Measurements from ENCODE around the gene HAUS8.
"Not testable (repeated sequence)": the region's sequence is repeated elsewhere in the genome, so short reads cannot be mapped to it uniquely, and the experiment has no call there.

HAUS8 gene, protein sequence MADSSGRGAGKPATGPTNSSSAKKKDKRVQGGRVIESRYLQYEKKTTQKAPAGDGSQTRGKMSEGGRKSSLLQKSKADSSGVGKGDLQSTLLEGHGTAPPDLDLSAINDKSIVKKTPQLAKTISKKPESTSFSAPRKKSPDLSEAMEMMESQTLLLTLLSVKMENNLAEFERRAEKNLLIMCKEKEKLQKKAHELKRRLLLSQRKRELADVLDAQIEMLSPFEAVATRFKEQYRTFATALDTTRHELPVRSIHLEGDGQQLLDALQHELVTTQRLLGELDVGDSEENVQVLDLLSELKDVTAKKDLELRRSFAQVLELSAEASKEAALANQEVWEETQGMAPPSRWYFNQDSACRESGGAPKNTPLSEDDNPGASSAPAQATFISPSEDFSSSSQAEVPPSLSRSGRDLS

DNA sequence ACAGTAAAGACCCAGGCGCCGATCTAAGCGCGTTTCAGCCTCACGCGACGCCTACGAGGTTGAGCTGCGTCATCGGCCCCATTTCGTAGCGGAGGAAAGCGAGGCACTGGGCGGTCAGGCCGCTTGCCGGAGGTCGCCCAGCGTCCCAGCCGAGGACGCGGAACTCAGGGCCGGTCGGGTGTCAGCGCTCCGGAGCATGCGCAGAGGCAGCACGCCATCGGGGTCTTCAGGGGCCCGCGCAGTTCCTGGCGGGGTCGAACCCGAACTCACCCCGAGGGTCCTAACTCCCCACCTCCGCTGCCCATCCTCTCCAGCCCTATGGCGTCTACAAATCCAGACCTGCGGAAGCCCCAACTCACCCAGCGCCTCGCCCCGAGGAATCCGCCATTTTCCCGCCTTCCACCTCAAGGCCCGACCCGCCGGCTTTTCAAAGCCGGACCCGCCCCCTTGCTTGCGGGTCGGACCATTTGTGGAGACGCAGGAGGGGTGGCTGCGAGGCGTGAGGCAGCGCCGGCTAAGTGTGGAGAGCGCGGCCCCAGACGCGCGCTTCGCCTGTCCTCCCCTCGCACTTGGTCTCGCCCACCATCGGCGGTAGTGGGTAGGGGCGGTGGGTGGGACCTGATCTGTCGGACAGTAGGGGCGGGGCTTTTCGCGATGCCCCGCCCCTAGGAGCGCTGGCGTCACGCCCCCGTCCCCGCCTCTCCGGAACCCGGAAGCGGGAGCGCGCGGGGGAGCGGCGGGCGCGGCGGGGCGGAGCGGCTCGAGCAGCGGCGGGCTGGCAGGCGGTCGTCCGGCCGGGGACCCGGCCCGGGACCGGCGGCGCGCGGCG, at the start of gene HAUS8, which contains the start of gene MYO9B:
Gene HAUS8 (minus strand): TSS at position 418 of the 829 bp plus-strand sequence. CDS start 30 bp downstream, at position 388.
Gene MYO9B (plus strand): TSS at position 743 of the 829 bp plus-strand sequence. CDS start 25,941 bp downstream, outside the sequence.
- FAIRE-seq = peak; percentile 90
- DNase-seq (ENCODE audit: insufficient read length, low spot score) = peak; percentile 98

DNA sequence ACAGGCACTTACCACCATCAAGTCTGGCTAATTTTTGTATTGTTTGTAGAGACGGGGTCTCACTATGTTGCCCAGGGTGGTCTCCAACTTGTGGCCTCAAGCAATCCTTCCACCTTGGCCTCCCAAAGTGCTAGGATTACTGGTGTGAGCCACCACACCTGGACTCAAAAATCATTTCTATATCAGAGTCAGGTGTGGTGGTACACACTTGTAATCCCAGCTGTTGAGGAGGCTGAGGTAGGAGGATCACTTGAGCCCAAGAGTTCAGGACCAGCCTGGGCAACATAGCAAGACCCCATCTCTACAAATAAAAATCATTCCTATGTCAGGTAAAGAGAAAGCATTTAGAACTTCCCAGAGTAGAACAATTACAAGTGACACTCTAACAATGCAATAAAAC, 48.8 kb upstream of the HAUS8 start:
- DNase-seq (ENCODE audit: insufficient read length, low spot score) (no peak), FAIRE-seq (no peak)

DNA sequence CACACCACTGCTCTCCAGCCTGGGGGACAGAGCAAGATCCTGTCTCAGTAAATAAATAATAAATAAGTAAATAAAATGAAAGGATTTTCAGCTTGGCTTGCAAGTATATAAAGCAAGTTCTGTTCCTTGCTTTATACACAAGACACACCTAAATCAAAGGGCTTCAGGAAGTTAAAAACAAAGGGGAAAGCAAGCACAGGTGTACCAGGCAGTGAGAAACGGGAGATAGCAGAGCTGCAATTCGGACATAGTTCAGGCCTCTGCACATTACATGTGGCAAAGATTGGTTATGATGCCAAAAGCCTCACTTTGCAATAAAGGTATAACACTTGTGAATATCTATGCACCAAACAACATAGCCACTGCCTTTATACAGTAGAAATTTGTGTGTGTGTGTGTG, 47.8 kb upstream of the HAUS8 start:
- FAIRE-seq (no peak), DNase-seq (ENCODE audit: insufficient read length, low spot score) (no peak)

DNA sequence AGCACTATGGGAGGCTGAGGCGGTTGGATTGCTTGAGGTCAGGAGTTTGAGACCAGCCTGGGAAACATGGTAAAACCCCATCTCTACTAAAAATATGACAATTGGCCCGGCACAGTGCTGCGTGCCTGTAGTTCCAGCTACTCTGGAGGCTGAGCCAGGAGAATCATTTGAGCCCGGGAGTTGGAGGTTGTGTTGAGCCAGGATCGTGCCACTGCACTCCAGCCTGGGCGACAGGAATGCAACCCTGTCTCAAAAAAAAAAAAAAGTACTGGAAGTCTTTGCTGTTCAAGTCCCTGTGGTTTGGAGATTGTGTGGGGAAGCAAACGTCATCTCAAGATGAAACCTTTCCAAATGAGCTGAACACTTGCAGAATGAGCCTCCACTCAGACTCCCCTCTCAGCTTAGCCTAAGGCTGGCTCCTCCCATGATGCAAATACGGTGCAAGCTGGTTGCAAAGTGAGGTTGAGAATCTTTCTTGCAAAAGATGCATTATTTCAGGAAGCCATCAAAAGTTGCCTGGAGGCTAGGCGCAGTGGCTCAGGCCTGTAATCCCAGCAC, 46.6 kb upstream of the HAUS8 start:
- DNase-seq (ENCODE audit: insufficient read length, low spot score) (no peak), FAIRE-seq (no peak)

DNA sequence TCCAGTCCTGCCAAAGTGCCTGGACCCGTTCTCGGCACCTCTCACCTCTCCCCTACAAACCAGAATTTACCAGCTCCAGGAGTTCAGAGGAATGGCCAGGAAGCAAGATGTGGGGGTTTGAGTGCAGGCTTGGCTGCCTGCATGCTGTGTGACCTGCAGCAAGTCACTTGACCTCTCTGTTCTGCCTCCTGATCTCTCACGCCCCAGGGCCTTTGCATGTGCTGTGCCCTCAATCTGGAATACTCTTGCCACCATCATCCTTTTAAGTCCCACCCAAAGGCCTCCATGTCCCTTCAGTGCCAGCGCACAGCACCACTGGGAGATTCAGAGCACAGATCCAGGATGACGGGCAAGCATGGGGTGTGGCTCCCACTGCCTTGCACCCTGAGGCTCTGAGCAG, 43.7 kb upstream of the HAUS8 start:
- DNase-seq (ENCODE audit: insufficient read length, low spot score) (no peak), FAIRE-seq (no peak)

DNA sequence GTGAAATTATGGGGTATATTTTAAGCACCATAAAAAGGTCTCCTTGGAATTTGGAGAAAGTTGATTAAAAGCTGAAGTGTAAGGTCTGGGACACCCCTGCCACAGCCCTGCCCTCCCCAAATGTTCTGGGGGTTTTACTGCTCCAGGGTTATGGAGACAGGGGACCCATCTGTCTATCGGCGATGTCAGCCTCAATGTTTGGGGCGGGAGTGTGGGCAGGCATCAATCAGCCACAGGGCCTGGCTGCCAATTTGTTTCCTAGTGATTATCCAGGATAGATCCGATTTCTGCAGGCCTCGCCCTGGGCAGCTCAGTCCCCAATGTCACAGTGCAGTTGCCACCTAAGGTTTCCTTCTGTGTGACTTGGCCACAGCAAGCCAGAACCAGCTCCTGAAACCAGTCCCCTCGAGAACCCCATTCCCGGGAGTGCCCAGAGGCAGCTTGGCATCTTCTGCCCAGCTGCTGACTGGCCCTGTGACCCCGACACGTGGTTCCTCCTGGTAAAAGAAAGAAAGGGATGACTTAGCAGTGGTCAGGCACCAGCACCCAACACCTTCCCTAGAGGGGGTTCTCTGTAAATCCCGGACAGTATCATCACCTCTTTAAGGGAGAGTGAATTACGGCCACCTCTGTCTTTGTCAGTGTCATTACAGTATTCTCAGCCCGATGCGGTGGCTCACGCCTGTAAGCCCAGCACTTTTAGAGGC, 41.9 kb upstream of the HAUS8 start:
- FAIRE-seq = no peak
- DNase-seq (ENCODE audit: insufficient read length, low spot score) = no peak

DNA sequence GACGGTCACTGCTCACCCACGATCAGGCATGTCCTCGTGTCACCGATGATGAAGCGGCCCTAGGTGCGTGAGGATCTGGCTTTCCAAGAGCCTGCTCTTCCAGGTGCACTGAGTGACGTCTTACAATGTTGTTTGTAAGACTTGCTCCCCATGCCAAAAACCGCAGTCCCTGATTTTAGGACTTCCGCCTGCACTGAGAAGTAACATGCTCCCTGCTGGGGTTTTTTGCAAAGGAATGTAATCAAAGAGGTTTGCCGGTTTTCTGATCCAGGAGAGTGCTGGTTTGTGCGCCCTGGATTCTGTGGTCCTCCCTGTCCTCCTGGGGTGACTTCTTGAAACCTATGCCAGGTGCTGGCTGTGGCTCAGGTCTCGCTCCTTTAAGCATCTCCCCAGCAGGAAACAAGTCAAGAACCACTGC, 39.2 kb upstream of the HAUS8 start:
- no peak for DNase-seq (ENCODE audit: insufficient read length, low spot score)
- no peak for FAIRE-seq

DNA sequence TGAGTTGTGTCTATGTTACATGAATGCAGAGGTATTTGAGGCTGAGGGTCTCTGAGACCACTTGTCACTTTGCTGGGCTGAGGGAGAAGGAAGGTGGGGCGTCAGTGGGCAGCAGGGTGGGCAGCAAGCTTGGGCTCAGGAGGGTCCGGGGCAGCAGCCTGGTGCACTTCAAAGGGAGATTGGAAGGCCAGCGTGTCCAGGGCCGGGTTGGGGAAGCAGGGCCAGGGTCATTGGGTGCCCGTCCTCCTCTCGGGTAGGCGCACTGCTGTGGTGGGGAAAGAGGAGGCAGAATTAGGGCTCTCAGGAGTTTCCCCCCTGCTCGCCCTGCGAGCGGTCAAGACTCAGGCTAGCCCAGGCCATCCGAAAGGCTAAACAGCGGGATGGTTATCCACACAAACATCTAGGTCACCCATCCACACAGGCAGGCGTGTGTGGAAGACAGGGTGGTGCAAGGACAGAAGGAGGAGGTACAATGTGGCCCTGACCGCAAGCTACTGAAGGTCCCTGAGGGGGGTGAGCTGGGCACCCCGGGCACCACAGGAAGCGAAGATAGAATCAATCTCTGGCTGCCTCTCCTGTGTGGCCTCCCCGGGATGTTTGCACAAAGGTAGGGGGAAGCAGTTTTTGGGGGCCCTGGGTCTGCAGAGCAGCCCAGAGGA, 38.0 kb upstream of the HAUS8 start:
- DNase-seq (ENCODE audit: insufficient read length, low spot score) = no peak
- no peak for FAIRE-seq

DNA sequence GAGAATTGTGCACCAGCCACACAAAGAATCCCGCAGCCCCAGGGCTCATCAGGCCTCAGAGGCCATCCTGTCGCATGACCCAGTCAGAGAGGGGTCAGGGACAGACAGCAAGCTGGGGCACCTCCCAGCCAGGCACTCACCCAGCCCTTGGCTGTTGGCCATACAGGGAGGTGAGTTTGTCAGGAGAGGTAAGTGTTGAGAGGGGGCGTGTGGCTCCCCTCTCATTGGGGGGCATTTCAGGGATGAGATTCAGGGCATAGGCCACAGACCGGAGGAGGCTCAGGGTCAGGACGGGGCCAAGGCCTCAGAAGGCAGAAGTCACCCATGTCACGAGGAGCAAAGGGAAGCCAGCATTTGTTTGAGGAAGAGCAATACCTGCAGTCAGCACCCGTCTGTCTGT, 37.4 kb upstream of the HAUS8 start:
- no peak for DNase-seq (ENCODE audit: insufficient read length, low spot score)
- FAIRE-seq = no peak

DNA sequence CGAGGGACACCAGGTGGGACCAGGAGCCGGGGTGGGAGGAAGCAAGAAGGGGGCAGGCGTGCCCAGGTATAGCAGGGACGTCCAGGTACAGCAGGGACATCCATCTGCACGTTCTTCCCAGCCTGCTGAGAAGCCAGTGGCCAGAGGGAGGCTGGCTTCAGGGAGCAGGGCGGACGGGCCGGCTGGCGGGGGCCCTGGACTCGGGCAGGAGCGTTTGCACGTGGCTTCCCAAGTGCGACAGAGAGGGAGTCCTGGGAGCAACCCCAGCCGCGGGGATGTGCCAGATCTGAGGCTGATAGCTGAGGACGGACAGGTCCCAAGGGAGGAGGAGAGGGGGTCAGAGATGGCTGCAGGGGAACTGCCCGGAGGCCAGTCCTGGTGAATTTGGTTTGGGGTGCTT, 37.0 kb upstream of the HAUS8 start:
- DNase-seq (ENCODE audit: insufficient read length, low spot score) = no peak
- no peak for FAIRE-seq

DNA sequence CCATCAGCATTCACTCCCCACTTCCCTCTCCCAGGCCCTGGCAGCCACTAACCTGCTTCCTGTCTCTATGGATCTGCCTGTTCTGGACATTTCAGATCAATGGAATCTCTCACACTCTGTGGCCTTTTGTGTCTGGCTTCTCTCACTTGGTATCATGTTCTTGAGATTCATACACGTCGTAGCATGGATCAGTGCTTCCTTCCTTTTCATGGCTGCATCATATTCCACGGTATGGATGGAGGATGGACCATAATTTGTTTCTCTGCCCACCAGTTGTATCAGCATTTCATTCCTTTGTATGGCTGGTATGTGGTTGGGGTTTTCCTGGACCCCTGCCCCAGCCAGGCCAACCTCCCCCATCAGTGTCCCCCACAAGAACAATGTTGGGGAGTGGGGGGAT, 36.5 kb upstream of the HAUS8 start:
- FAIRE-seq = no peak
- DNase-seq (ENCODE audit: insufficient read length, low spot score) = no peak

DNA sequence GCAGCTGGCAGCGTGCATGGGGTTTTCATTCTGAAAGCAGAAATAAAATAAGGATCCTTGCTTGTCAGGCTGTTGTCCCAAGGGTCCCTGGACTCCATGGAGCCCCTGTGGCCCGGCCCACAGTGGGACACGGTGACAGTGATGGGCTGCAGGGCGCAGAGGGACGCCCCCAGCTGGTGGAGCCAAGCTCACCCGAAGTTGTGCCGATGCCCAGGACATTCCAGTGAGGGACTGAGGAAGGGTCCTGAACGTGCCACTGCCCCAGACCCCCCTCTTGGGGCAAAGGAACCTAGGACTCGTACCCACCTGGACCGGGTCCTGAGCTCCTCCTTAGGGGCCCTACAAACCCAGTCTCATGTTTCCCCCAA, 35.3 kb upstream of the HAUS8 start:
- no peak for DNase-seq (ENCODE audit: insufficient read length, low spot score)

DNA sequence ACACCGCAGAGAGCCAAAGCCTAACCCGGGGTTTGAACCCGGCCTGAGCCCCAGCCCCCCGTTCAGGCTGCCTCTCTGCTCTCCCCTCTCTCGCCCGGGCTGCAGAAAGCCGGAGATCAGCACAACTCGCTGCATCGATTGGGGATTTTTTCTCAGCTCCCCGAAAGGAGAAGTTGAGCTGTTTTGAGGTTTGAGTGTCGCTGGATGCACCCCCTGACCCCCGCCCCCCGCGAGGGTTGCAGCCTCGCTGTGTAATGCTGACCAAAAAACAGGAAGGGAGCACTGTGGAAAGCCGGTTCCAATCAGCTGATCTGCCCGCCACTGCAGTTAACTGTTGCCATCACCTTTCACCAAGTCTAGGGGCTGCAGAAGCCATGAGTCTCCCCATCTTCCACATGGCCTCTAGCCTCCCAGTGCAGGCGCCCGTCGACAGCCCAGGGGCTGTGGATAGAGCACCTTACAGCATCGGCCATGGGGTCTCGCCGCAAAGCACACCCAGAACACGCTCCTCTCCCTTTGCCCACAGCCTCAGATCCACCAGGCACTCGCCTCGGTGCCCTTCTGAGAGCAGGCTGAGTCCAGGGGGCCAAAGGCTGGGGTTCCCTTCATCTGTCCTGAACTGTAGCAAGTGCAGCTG, 34.8 kb upstream of the HAUS8 start:
- FAIRE-seq = no peak

More for the DNA sequence above, 35.3 kb upstream of the HAUS8 start:
- no peak for FAIRE-seq

DNA sequence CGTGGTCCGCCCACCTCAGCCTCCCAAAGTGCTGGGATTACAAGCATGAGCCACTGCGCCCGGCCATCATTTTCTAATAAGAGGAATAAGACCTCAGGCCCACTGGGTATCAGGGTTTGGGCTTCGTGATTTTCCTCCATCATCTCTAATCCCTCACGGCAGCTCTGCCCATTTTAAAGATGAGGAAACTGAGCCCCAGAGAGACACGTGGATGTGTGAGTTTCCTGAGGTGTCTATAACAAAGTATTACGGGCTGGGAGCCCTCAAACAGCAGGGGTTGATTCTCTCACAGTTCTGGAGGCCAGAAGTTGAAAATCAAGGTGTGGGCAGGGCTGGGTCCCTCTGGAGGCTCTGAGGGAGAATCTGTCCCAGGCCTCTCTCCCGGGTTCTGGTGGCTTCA, 34.0 kb upstream of the HAUS8 start:
- DNase-seq (ENCODE audit: insufficient read length, low spot score) (no peak), FAIRE-seq (no peak)

More for the DNA sequence above, 34.8 kb upstream of the HAUS8 start:
- DNase-seq (ENCODE audit: insufficient read length, low spot score) = no peak

DNA sequence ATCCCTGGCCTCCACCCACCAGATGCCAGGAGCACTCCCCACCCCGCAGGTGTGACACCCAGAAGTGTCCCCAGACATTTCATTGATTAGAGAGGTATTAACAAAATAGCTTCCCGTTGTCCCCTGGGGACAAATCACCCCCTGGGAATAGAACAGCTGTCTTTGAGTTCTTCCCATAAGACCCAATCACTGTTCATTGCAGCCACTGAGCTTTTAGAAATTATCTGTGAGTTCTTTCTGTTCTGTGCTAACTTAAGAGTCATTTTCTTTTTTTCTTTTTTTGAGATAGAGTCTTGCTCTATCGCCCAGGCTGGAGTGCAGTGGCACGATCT, 33.2 kb upstream of the HAUS8 start:
- no peak for DNase-seq (ENCODE audit: insufficient read length, low spot score)
- FAIRE-seq = no peak

DNA sequence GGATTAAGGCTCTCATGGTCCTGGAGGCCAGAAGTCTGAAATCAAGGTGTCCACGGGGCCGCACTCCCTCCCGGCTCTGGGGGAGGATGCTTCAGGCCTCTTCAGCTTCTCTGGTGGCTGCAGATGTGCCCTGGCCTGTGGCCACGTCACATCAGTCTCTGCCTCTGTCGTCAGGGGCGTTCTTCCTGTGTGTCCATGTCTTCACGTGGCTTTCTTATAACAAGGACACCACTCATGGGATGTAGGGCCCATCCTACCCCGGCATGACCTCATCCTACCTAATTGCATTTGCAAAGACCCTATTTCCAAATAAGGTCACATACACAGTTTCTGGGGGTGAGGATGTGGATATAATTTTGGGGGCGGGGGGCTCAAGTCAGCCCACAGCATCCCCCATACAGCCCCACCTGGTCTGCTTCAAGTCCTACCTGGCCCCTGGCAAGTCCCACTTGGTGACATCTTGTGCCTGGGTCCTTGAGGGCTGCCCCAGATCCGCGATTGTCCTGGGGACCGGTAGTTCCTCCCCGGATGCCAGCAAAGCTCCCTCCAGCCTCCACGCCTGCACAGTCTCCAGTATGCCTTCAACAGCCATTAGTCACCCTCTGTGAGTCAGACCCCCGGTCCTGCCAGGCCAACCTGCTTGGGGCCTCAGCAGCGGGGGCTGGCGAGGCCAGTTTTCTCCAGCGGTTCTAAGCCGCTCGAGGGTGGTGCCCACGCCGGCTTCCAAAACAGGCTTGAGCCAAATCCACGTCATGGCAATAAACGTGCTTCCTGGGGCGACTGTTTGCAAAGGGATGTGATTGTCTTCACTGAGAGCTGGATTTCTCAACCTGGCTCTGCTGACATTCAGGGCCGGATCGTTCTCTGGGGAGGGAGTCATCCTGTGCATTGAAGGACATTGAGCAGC, 32.5 kb upstream of the HAUS8 start:
- peak; percentile 95 for FAIRE-seq
- peak; percentile 97 for DNase-seq (ENCODE audit: insufficient read length, low spot score)

DNA sequence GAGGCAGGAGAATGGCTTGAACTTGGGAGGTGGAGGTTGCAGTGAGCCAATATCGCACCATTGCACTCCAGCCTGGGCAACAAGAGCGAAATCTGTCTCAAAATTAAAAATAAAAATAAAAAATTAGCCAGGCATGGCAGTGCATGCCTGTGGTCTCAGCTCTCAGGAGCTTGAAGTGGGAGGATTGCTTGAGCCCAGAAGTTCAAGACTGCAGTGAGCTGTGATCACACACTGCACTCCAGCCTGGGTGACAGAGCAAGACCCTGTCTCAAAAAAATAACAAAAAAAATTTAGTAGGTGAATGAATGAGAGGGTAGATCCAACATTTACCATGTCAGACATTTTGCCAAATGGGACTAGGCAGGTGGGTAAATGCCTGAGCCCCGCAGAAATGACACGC, 31.7 kb upstream of the HAUS8 start:
- FAIRE-seq; DNase-seq (ENCODE audit: insufficient read length, low spot score): not testable (repeated sequence)

DNA sequence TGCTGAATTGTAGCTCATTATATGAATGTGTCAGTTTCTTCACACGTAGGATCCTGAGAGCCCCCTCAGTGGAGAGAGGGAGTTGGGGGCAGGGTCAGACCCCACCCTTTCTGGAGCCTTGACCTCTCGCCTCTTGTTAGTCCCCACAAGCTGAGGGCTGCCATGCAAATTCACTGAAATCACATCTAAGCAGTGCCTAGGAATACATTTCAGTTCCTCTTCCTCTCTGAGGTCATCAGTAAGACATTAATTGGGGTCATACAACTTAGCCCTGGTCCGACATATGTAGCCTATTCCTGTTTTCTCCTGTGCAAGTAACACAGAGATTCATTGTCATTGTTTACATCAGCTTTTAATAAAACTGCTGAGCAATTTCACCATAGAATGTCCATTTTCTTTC, 30.3 kb upstream of the HAUS8 start:
- FAIRE-seq = no peak
- DNase-seq (ENCODE audit: insufficient read length, low spot score) = no peak

DNA sequence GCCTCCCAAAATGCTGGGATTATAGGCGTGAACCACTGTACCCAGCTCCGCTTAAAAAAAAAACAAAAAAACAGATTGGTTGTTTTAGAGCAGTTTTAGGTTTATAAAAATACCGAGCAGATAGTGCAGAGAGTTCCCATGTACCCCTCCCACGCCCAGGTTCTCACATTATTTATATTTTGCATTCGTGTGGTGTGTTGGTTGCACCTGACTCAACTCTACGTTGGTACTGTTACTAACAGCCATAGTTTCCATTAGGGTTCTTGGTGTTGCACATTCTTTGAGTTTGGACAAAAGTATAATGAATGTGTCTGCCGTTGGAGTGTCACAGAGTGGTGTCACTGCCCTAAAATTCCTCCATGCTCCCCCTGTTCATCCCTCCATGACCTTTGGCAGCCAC, 29.4 kb upstream of the HAUS8 start:
- no peak for DNase-seq (ENCODE audit: insufficient read length, low spot score)
- no peak for FAIRE-seq
